ENCODE measurements around the gene SURF1.

DNA sequence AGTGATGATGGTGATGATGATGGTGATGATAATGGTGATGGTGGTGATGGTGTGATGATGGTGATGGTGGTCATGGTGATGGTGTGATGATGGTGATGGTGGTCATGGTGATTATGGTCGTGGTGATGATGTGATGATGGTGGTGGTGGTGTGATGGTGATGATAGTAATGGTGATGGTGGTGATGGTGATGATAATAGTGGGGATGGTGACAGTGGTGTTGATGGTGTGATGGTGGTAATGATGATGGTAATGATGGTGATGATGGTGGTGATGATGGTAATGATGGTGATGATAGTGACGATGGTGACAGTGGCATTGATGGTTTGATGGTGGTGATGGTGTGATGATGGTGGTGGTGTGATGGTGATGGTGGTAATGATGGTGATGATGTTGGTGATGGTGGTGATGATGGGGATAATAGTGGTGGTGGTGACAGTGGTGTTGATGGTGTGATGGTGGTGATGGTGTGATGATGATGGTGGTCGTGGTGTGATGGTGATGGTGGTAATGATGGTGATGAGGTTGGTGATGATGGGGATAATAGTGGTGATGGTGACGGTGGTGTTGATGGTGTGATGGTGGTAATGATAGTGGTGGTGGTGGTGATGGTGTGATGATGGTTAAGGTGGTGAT, 26.3 kb upstream of the SURF1 start:
- TF ChIP-seq POLR2AphosphoS5 (IDR thresholded peaks at IDR 0.05; ENCODE audit: borderline replicate concordance, low read depth, low read length) (no peak), EZH2 (IDR thresholded peaks at IDR 0.05) (no peak)
